GM12878 (cell line): ENCODE data around the gene GAB1. TPM values are rescaled to one million over a fixed set of nuclear protein-coding genes. Genes with fewer than 3 reads are reported as not detected.

Source experiments
- ATAC-seq: fragments of 200-7000 bp; cut with Tn5 transposase; 3 replicates; pipeline ENCODE4 v1.9.1; 2020; ENCODE audit warnings: mild to moderate bottlenecking, moderate library complexity
- BruUV-seq: library from RNA; stranded (reverse); fragments of 400-500 nt; replicated peaks from 2 replicates; lab custom pipeline; 2021; lab: Mats Ljungman, UMichigan
- CTCF ChIA-PET: fragments of 300-600 bp; sonication (Branson Sonifier 250); formaldehyde crosslinking; extraction: SDS; loops from one replicate; lab custom pipeline; 2021; ENCODE audit warnings: inconsistent platforms; lab: Yijun Ruan, JAX
- POLR2A ChIA-PET: fragments of 350-600 bp; formaldehyde crosslinking; extraction: SDS; loops from one replicate; lab custom pipeline; 2021; ENCODE audit warnings: inconsistent platforms; lab: Charles Lee
- RAD21 ChIA-PET: fragments of 300-600 bp; sonication (Branson Sonifier 250); formaldehyde crosslinking; loops from one replicate; lab custom pipeline; 2023; ENCODE audit warnings: antibody characterized with exemption; ENCODE audit not compliant: unreplicated experiment; lab: Charles Lee
- SMC1A ChIA-PET: fragments of 300-600 bp; sonication (Branson Sonifier 250); formaldehyde crosslinking; loops from one replicate; lab custom pipeline; 2023; ENCODE audit not compliant: unreplicated experiment, uncharacterized antibody; lab: Charles Lee
- DNase-seq: peaks from one replicate; pipeline ENCODE4 v3.0.0-alpha.2; 2011; ENCODE audit warnings: low read depth, low spot score
- FAIRE-seq: peaks from 3 replicates; lab custom pipeline; 2011; peaks lifted over from hg19 to GRCh38; lab: Jason Lieb, UNC
- H2AFZ ChIP-seq: 2 replicates; pipeline ENCODE4 v1.6.0; 2011; ENCODE audit warnings: low read depth, low read length, control low read depth; ENCODE audit not compliant: control insufficient read depth
- H3K27ac ChIP-seq: 2 replicates; pipeline ENCODE4 v1.5.1; 2011; ENCODE audit warnings: control low read depth; ENCODE audit not compliant: control insufficient read depth, insufficient read depth
- H3K27me3 ChIP-seq, 2 experiments: replicated peaks in 1 of 2; 2 replicates each; pipeline versions ENCODE4 v1.6.0 to v1.6.1; 2011; ENCODE audit warnings: low read length in 1 of 2; ENCODE audit not compliant: control insufficient read depth in 2 of 2, insufficient read depth in 2 of 2
- H3K36me3 ChIP-seq, 2 experiments: 2 replicates each; pipeline ENCODE4 v1.5.1; 2011; ENCODE audit warnings: low read length in 1 of 2; ENCODE audit not compliant: control insufficient read depth in 2 of 2, insufficient read depth in 2 of 2
- H3K4me1 ChIP-seq: 2 replicates; pipeline ENCODE4 v1.6.1; 2011; ENCODE audit warnings: mild to moderate bottlenecking, low read length, moderate library complexity, mixed read lengths; ENCODE audit not compliant: control insufficient read depth, insufficient read depth
- H3K4me2 ChIP-seq: 2 replicates; pipeline ENCODE4 v1.6.0; 2011; ENCODE audit warnings: control low read depth; ENCODE audit not compliant: control insufficient read depth, insufficient read depth
- H3K4me3 ChIP-seq: fragments of 200-600 bp; sonication (generic); 2 replicates; pipeline ENCODE4 v1.5.1; 2016
- H3K79me2 ChIP-seq: 2 replicates; pipeline ENCODE4 v1.6.0; 2011; ENCODE audit warnings: low read length; ENCODE audit not compliant: control insufficient read depth, insufficient read depth
- H3K9ac ChIP-seq: 2 replicates; pipeline ENCODE4 v1.8.0; 2011; ENCODE audit warnings: low read length, control low read depth, mixed read lengths; ENCODE audit not compliant: control insufficient read depth, insufficient read depth
- H3K9me3 ChIP-seq: replicated peaks from 3 replicates; pipeline ENCODE4 v1.5.1; 2011; ENCODE audit warnings: mild to moderate bottlenecking, low read length; ENCODE audit not compliant: control insufficient read depth, insufficient read depth
- H4K20me1 ChIP-seq: 2 replicates; pipeline ENCODE4 v1.6.0; 2011; ENCODE audit not compliant: control insufficient read depth, insufficient read depth
- ATF2 ChIP-seq: IDR thresholded peaks from 2 replicates; pipeline ENCODE4 v1.6.1; 2012; ENCODE audit warnings: low read length, inconsistent platforms
- BACH1 ChIP-seq: fragments of 450-650 bp; IDR thresholded peaks from 2 replicates; pipeline ENCODE4 v1.6.1; 2017; ENCODE audit warnings: mild to moderate bottlenecking, borderline replicate concordance
- BCLAF1 ChIP-seq: fragments of 450-650 bp; IDR thresholded peaks from 2 replicates; pipeline ENCODE4 v1.6.1; 2017; ENCODE audit warnings: antibody characterized with exemption, mild to moderate bottlenecking, moderate library complexity
- BHLHE40 ChIP-seq, 2 experiments: fragments of 450-650 bp in 1 of 2; IDR thresholded peaks; 2 replicates each; pipeline ENCODE4 v1.6.1; 2011 to 2017; ENCODE audit warnings: low read depth in 2 of 2, borderline replicate concordance in 1 of 2, improper control_type of control experiment in 1 of 2, low read length in 1 of 2, mild to moderate bottlenecking in 1 of 2
- GATAD2B ChIP-seq: fragments of 450-650 bp; conservative IDR thresholded peaks from 2 replicates; pipeline ENCODE4 v1.6.1; 2017; ENCODE audit warnings: low read depth, mild to moderate bottlenecking, moderate library complexity
- IKZF2 ChIP-seq, 2 experiments: fragments of 450-650 bp; IDR thresholded peaks; 2 replicates each; pipeline ENCODE4 v1.6.1; 2017; ENCODE audit warnings: mild to moderate bottlenecking in 2 of 2, moderate library complexity in 2 of 2
- KAT2A ChIP-seq: conservative IDR thresholded peaks from 2 replicates; pipeline ENCODE4 v1.6.1; 2011; ENCODE audit warnings: low read depth, low read length; ENCODE audit not compliant: control insufficient read depth
- MEF2B ChIP-seq: fragments of 450-650 bp; IDR thresholded peaks from 2 replicates; pipeline ENCODE4 v1.6.1; 2018; ENCODE audit warnings: mild to moderate bottlenecking, moderate library complexity; ENCODE audit not compliant: partially characterized antibody, poor library complexity, severe bottlenecking
- MTA2 ChIP-seq: fragments of 450-650 bp; IDR thresholded peaks from 2 replicates; pipeline ENCODE4 v1.6.1; 2016; ENCODE audit warnings: low read depth, mild to moderate bottlenecking, moderate library complexity
- MYB ChIP-seq: fragments of 150-350 bp; IDR thresholded peaks from 2 replicates; pipeline ENCODE4 v1.6.1; 2014; ENCODE audit warnings: mild to moderate bottlenecking, low read depth, low read length, borderline replicate concordance
- NBN ChIP-seq: fragments of 450-650 bp; IDR thresholded peaks from 2 replicates; pipeline ENCODE4 v1.6.1; 2016
- NFYB ChIP-seq: IDR thresholded peaks from 2 replicates; pipeline ENCODE4 v1.6.1; 2011; ENCODE audit warnings: low read depth, mild to moderate bottlenecking, low read length, improper control_type of control experiment, moderate library complexity; ENCODE audit not compliant: insufficient read depth
- PML ChIP-seq: IDR thresholded peaks from 2 replicates; pipeline ENCODE4 v1.6.1; 2012; ENCODE audit warnings: low read length, inconsistent platforms
- POLR2A ChIP-seq: IDR thresholded peaks from 2 replicates; pipeline ENCODE4 v1.6.1; 2011; ENCODE audit warnings: low read depth, mild to moderate bottlenecking, low read length
- RBBP5 ChIP-seq: fragments of 200-600 bp; sonication (generic); conservative IDR thresholded peaks from 2 replicates; pipeline ENCODE4 v1.6.1; 2016
- SMAD1 ChIP-seq: fragments of 450-650 bp; IDR thresholded peaks from 2 replicates; pipeline ENCODE4 v1.6.1; 2018; ENCODE audit warnings: mild to moderate bottlenecking, low read depth; ENCODE audit not compliant: partially characterized antibody
- TBL1XR1 ChIP-seq: IDR thresholded peaks from 2 replicates; pipeline ENCODE4 v1.6.1; 2012; ENCODE audit warnings: low read depth, low read length, improper control_type of control experiment
- TCF7 ChIP-seq: IDR thresholded peaks from 2 replicates; pipeline ENCODE4 v1.6.1; 2014; ENCODE audit warnings: antibody characterized with exemption, borderline replicate concordance
- ZNF207 ChIP-seq: fragments of 450-650 bp; IDR thresholded peaks from 2 replicates; pipeline ENCODE4 v1.6.1; 2014; ENCODE audit warnings: antibody characterized with exemption, mild to moderate bottlenecking, borderline replicate concordance
- in situ Hi-C: fragments of 300-500 bp; cut with MboI; formaldehyde crosslinking; loops from 9 replicates; pipeline ENCODE4 v1.14.3; 2018; ENCODE audit warnings: mixed read lengths
- intact Hi-C: fragments of 100-400 bp; cut with micrococcal nuclease; formaldehyde crosslinking; loops from one replicate; pipeline ENCODE4 v1.14.2; 2022; ENCODE audit not compliant: unreplicated experiment
- polyA plus RNA-seq, 11 experiments: library from polyadenylated mRNA; depleted of rRNA in 4 of 11; unstranded in 6 of 11; stranded (reverse) in 5 of 11; fragments of >200 nt; fragmentation: Nextera tagmentation in 4 of 11; fragmentation: Illumina TruSeq in 1 of 11; extraction: Ambion mirVana in 4 of 11; extraction: Trizol in 1 of 11; gene quantifications; 1 replicate in 1 of 11; 2 replicates in 10 of 11; pipeline versions ENCODE4 v1.2.1 to v1.2.3, GENCODE V29; 2011 to 2016; ENCODE audit warnings: inconsistent platforms in 2 of 11, missing spikeins in 2 of 11, low read depth in 1 of 11
- total RNA-seq, 4 experiments: library from RNA; depleted of rRNA in 3 of 4; stranded (reverse); fragments of >200 nt in 3 of 4; fragmentation: Illumina TruSeq in 1 of 4; extraction: Trizol in 1 of 4; gene quantifications; 2 replicates each; pipeline versions ENCODE4 v1.2.1 to v1.2.3, GENCODE V29; 2013 to 2021

Gene GAB1
- total and polyA plus RNA-seq, 10 of the 15 experiments (the other 5 are each of a cell fraction or from before 2014, with no cell fraction given) = 0.37 to 5.3 (median 3.2) TPM

GRCh38 chr4:143455211-143455610, 118.5 kb downstream of the GAB1 start (continued):
- TF ChIP-seq BCLAF1 (no peak), TCF7 (no peak), KAT2A (no peak), ATF2 (no peak), RBBP5 (no peak)

GRCh38 chr4:143458966-143459365, 122.3 kb downstream of the GAB1 start:
- no peak for DNase-seq
- POLR2A ChIA-PET = no interaction called here
- FAIRE-seq = no peak
- Histone ChIP-seq H3K79me2 (no peaks in the 10 kb centered on the region), H2AFZ (no peak overlapping the region), H4K20me1 (no peaks in the 10 kb centered on the region), H3K36me3 (no peaks in the 10 kb centered on the region), H3K27me3 (no peaks in the 10 kb centered on the region), H3K9ac (no peak overlapping the region), H3K4me3 (no peak overlapping the region), H3K4me2 (no peak overlapping the region), H3K4me1 (no peaks in the 10 kb centered on the region), H3K9me3 (no peaks in the 10 kb centered on the region), H3K27ac (no peak overlapping the region)
- no peak for ATAC-seq
- RAD21 ChIA-PET = no interaction called here
- intact Hi-C loops = no loop called here
- CTCF ChIA-PET = no interaction called here
- BruUV-seq = no TSS peak
- in situ Hi-C loops = no loop called here
- SMC1A ChIA-PET = no interaction called here
- TF ChIP-seq NBN = no peak
- TF ChIP-seq BHLHE40 (IDR thresholded peaks at IDR 0.05; ENCODE audit: borderline replicate concordance in 1 of 2, low read depth in 2 of 2, low read length in 1 of 2) = no peak
- no peak for TF ChIP-seq PML
- TF ChIP-seq GATAD2B = no peak
- TF ChIP-seq MYB = no peak
- no peak for TF ChIP-seq MTA2
- no peak for TF ChIP-seq ZNF207
- TF ChIP-seq BCLAF1 = no peak
- TF ChIP-seq BACH1 = no peak
- TF ChIP-seq MEF2B = no peak
- no peak for TF ChIP-seq TBL1XR1
- TF ChIP-seq NFYB = no peak
- no peak for TF ChIP-seq SMAD1
- no peak for TF ChIP-seq POLR2A
- TF ChIP-seq IKZF2 (IDR thresholded peaks at IDR 0.05) = no peak
